GM06990 (cell line): ENCODE measurements around the gene CMSS1.

Experiments
- DNase-seq: peaks from one replicate; pipeline ENCODE4 v3.0.0-alpha.2; 2011; ENCODE audit not compliant: insufficient read length; ENCODE audit errors: extremely low read depth
- H3K27me3 ChIP-seq: replicated peaks from 2 replicates; pipeline ENCODE4 v1.6.0; 2011; ENCODE audit warnings: low read length; ENCODE audit not compliant: control insufficient read depth, insufficient read depth
- H3K36me3 ChIP-seq: 2 replicates; pipeline ENCODE4 v1.5.1; 2011; ENCODE audit warnings: low read length; ENCODE audit not compliant: control insufficient read depth, insufficient read depth
- H3K4me3 ChIP-seq: replicated peaks from 2 replicates; pipeline ENCODE4 v1.5.1; 2011; ENCODE audit warnings: low read depth, mild to moderate bottlenecking, control low read depth, low read length
- TF ChIP-seq, protein P1 (sequence below): IDR thresholded peaks from 2 replicates; pipeline ENCODE4 v1.5.1; 2011; ENCODE audit warnings: low read length, control low read depth, mild to moderate bottlenecking, inconsistent platforms; ENCODE audit not compliant: insufficient read depth, poor library complexity, severe bottlenecking

The CMSS1 gene

DNA sequence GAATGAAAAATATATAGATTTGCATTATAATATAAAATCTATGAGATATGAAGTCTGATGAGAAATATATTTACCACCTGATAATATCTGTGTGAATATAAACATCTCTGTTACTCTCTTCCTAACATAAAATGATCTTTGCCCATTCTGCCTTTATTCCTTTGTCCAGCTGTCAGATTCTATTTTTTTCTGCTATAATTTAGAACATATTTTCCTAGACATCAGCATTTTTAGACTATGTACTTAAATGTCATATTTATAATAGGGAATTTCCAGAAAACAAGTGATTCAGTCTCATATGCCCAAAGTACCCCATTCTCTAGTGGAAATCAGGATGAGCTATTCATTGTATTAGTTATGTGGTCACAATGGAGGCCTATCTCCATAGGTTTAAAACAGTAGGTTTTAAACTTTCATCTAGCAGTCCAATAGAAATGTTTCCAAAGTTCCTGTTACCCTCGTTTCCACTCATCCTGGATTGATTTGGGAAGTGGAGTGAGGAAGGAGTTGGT is 213.3 kb downstream of the CMSS1 start:
- no peak for DNase-seq
- Histone ChIP-seq H3K4me3 (no peak overlapping the region), H3K36me3 (no peaks in the 10 kb centered on the region; the same call in 1 of the 2 replicates), H3K27me3 (no peaks in the 10 kb centered on the region)
- TF ChIP-seq, protein P1, sequence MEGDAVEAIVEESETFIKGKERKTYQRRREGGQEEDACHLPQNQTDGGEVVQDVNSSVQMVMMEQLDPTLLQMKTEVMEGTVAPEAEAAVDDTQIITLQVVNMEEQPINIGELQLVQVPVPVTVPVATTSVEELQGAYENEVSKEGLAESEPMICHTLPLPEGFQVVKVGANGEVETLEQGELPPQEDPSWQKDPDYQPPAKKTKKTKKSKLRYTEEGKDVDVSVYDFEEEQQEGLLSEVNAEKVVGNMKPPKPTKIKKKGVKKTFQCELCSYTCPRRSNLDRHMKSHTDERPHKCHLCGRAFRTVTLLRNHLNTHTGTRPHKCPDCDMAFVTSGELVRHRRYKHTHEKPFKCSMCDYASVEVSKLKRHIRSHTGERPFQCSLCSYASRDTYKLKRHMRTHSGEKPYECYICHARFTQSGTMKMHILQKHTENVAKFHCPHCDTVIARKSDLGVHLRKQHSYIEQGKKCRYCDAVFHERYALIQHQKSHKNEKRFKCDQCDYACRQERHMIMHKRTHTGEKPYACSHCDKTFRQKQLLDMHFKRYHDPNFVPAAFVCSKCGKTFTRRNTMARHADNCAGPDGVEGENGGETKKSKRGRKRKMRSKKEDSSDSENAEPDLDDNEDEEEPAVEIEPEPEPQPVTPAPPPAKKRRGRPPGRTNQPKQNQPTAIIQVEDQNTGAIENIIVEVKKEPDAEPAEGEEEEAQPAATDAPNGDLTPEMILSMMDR: no peak

DNA sequence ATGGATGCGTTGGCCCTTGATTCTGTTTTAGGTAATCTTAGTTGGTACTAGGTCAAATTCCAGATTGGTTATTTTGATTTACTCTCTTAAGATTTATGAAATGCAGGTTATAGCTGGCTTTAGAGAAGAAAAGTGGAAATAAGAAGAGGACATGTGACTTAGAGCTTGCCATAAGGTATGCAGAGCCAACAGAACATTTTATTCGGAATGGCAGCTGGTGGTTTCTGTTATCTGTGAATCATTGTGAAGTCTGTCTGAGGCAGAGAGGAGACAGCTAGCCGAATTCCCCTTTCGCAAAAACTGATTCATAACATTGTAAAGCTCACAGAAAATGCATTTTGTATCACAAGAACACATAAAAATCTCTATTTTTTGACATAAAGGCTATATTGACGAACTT is 214.6 kb downstream of the CMSS1 start:
- Histone ChIP-seq H3K36me3 (no peaks in the 10 kb centered on the region), H3K27me3 (no peaks in the 10 kb centered on the region), H3K4me3 (no peak overlapping the region)
- DNase-seq: no peak
- TF ChIP-seq, protein P1: no peak

DNA sequence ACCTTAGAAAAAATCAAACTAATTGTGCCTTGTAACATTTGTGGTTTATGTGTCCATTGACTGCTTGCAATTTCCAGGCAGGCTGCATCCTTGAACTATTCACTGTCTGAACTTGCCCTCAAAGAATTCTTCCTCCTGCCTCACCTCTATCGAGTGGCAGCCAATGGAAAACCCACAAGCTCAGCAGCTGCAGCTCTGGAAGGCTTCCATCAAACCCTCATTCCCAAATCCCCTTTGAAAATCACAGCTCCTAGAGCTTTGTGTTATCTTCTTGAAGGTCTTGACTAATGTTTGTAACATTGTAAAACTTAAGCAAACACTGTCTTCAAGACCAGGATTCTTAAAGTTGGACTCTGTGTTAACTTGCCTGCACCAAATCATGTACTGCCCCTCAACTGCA is 215.5 kb downstream of the CMSS1 start:
- no peak overlapping the region for H3K4me3 ChIP-seq
- DNase-seq: no peak
- TF ChIP-seq, protein P1: no peak
- H3K36me3 ChIP-seq: no peaks in the 10 kb centered on the region
- no peaks in the 10 kb centered on the region for H3K27me3 ChIP-seq

DNA sequence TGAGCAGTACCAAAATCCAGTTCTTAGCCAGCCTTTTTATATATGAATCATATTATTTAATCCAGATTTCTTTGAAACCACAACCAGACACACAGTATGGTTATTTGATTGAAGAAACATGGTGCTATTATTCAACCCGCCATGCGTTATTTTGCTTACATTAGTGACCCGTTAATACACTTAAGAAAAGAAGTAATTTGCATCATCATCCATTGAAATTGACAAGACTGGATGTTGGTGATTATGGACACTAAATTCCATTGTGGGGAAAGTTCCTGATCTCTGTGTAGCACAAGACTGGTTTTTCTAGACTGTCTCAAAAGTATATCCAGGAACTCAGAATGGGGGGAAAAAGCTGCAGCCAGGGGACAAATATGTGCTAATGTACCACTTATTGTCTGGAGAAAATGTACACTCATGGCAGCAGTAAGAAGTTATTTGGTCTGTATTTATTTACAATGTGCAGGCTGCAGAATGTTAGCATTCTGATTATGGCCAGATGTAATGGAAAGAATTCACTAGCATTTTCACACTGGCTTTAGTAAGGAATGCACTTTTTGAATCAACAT is 216.3 kb downstream of the CMSS1 start:
- H3K36me3 ChIP-seq: no peaks in the 10 kb centered on the region
- no peak for DNase-seq
- H3K4me3 ChIP-seq: no peak overlapping the region
- no peaks in the 10 kb centered on the region for H3K27me3 ChIP-seq
- TF ChIP-seq, protein P1: no peak

DNA sequence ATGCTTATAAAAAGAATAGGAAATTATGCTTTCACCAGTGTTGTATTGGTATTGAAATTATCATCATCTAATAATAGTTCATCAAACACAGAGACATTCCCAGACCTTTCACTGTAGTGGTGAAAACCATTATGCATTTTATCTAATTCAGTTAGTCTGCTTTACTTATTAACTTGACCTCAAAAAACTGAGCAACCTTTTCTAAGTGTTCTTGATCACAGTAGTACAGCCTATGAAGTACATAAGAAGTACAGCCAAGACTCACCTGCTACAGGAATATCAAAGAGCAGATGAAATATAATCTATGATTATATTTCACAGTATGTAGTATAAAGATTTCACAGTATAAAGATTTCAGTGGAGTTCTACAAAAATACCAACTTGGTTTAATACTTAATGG is 221.4 kb downstream of the CMSS1 start:
- DNase-seq: no peak
- H3K36me3 ChIP-seq: no peaks in the 10 kb centered on the region
- H3K27me3 ChIP-seq: no peaks in the 10 kb centered on the region
- TF ChIP-seq, protein P1: no peak
- no peak overlapping the region for H3K4me3 ChIP-seq

DNA sequence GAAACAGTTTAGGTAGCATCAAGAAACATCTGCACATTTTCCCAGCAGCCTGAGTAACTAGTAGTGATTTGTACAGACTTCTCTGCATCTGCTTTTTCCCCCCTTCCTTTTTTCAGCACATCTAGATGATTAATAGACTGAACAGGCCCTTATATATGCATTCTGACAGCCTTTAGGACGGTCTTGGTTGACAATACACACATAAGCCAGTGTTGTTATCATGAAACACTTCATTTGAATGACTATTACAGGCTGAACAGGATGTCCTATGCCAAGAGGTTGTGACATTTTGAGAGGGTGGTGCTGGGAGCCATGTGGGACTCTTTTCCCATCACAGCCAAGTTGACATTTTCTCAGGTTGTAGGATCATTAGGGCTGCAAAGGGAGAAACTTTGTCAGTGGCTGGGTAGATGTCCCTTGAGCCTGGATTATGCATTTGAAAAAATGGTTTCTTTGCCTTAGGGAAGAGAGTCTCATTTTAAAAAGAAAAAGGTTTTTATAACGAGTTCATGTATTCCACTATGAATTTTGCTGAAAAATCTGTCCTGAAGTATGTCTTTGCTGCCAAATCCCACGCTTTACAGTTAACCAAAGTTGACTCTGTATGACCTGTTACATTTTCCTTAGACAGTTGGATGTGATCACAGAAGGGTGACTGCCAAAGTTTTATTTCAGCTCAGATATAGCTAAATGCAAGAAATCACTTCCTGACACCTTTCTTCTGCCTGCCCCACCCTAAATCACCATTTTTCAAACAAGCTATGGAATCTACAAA is 223.0 kb downstream of the CMSS1 start:
- DNase-seq: no peak
- TF ChIP-seq, protein P1: no peak
- Histone ChIP-seq H3K27me3 (no peaks in the 10 kb centered on the region), H3K4me3 (no peak overlapping the region), H3K36me3 (no peaks in the 10 kb centered on the region)
